Measurements from ENCODE around the gene BABAM2.

- TF ChIP-seq POLR2A (IDR thresholded peaks at IDR 0.05): no peak
- TF ChIP-seq, protein P1, sequence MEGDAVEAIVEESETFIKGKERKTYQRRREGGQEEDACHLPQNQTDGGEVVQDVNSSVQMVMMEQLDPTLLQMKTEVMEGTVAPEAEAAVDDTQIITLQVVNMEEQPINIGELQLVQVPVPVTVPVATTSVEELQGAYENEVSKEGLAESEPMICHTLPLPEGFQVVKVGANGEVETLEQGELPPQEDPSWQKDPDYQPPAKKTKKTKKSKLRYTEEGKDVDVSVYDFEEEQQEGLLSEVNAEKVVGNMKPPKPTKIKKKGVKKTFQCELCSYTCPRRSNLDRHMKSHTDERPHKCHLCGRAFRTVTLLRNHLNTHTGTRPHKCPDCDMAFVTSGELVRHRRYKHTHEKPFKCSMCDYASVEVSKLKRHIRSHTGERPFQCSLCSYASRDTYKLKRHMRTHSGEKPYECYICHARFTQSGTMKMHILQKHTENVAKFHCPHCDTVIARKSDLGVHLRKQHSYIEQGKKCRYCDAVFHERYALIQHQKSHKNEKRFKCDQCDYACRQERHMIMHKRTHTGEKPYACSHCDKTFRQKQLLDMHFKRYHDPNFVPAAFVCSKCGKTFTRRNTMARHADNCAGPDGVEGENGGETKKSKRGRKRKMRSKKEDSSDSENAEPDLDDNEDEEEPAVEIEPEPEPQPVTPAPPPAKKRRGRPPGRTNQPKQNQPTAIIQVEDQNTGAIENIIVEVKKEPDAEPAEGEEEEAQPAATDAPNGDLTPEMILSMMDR (IDR thresholded peaks at IDR 0.05): no peak
These were observed 419.6 kb downstream of the BABAM2 start for GRCh38 chr2:28310107-28310506.

Data from thyroid gland (tissue), 4 donors.